ENCODE results near the gene TMTC2. TPM values are rescaled to one million over a fixed set of nuclear protein-coding genes. Genes with fewer than 3 reads are reported as not detected.

Gene TMTC2
- polyA plus RNA-seq, 4 donors = 1.1 to 5.6 (median 2.7) TPM

GRCh38 chr12:83153177-83153576, 466.5 kb downstream of the TMTC2 start:
- DNase-seq (no peak), FAIRE-seq (no peak)
- Histone ChIP-seq H3K4me1 (ENCODE audit: control insufficient read depth in 3 of 3, insufficient read depth in 2 of 3, low read depth in 1 of 3, low read length in 2 of 3) (no peaks in the 10 kb centered on the region), H3K36me3 (ENCODE audit: control insufficient read depth in 3 of 3, insufficient read depth in 2 of 3, low read depth in 1 of 3, low read length in 3 of 3) (no peaks in the 10 kb centered on the region), H3K27me3 (ENCODE audit: control insufficient read depth in 3 of 3, insufficient read depth in 3 of 3, low read length in 3 of 3) (no peaks in the 10 kb centered on the region), H3K27ac (ENCODE audit: low read depth in 1 of 3, low read length in 2 of 3) (no peak overlapping the region), H3K4me3 (ENCODE audit: low read depth in 1 of 3, low read length in 3 of 3) (no peak overlapping the region), H3K9me3 (ENCODE audit: control insufficient read depth in 2 of 2, insufficient read depth in 1 of 2, low read depth in 1 of 2, low read length in 1 of 2) (no peaks in the 10 kb centered on the region)

- WGBS, 3 donors = 29 to 75% (median 55%) methylated on average over 5 of the region's 5 CpGs
- Histone ChIP-seq H3K9me3 (ENCODE audit: control insufficient read depth in 2 of 2, insufficient read depth in 1 of 2, low read depth in 1 of 2, low read length in 1 of 2) (no peaks in the 10 kb centered on the region), H3K27me3 (ENCODE audit: control insufficient read depth in 3 of 3, insufficient read depth in 3 of 3, low read length in 3 of 3) (no peaks in the 10 kb centered on the region)
Observed at GRCh38 chr12:83156815-83157214, 470.1 kb downstream of the TMTC2 start.

GRCh38 chr12:83157604-83158003, 470.9 kb downstream of the TMTC2 start:
- H3K9me3 ChIP-seq (ENCODE audit: control insufficient read depth in 2 of 2, insufficient read depth in 1 of 2, low read depth in 1 of 2, low read length in 1 of 2) = no peaks in the 10 kb centered on the region
- WGBS, 3 donors = 36 to 61% (median 47%) methylated on average over 4 of the region's 4 CpGs
- FAIRE-seq = no peak
- no peak overlapping the region for H3K27ac ChIP-seq (ENCODE audit: low read depth in 1 of 3, low read length in 2 of 3)
- no peaks in the 10 kb centered on the region for H3K4me1 ChIP-seq (ENCODE audit: control insufficient read depth in 3 of 3, insufficient read depth in 2 of 3, low read depth in 1 of 3, low read length in 2 of 3)
- DNase-seq = no peak
- H3K36me3 ChIP-seq (ENCODE audit: control insufficient read depth in 3 of 3, insufficient read depth in 2 of 3, low read depth in 1 of 3, low read length in 3 of 3) = no peaks in the 10 kb centered on the region
- H3K4me3 ChIP-seq (ENCODE audit: low read depth in 1 of 3, low read length in 3 of 3) = no peak overlapping the region
- H3K27me3 ChIP-seq (ENCODE audit: control insufficient read depth in 3 of 3, insufficient read depth in 3 of 3, low read length in 3 of 3) = no peaks in the 10 kb centered on the region

More at GRCh38 chr12:83156815-83157214, 470.1 kb downstream of the TMTC2 start:
- Histone ChIP-seq H3K4me1 (ENCODE audit: control insufficient read depth in 3 of 3, insufficient read depth in 2 of 3, low read depth in 1 of 3, low read length in 2 of 3) (no peaks in the 10 kb centered on the region), H3K36me3 (ENCODE audit: control insufficient read depth in 3 of 3, insufficient read depth in 2 of 3, low read depth in 1 of 3, low read length in 3 of 3) (no peaks in the 10 kb centered on the region), H3K27ac (ENCODE audit: low read depth in 1 of 3, low read length in 2 of 3) (no peak overlapping the region), H3K4me3 (ENCODE audit: low read depth in 1 of 3, low read length in 3 of 3) (peak overlapping the region in 1 of 3 donors; percentile 36)
- DNase-seq (peak in 1 of 2 donors; percentile 40), FAIRE-seq (no peak)

- no peaks in the 10 kb centered on the region for H3K27me3 ChIP-seq (ENCODE audit: control insufficient read depth in 3 of 3, insufficient read depth in 3 of 3, low read length in 3 of 3)
- no peak overlapping the region for H3K4me3 ChIP-seq (ENCODE audit: low read depth in 1 of 3, low read length in 3 of 3)
- DNase-seq (no peak), FAIRE-seq (no peak)
- no peaks in the 10 kb centered on the region for H3K4me1 ChIP-seq (ENCODE audit: control insufficient read depth in 3 of 3, insufficient read depth in 2 of 3, low read depth in 1 of 3, low read length in 2 of 3)
- no peaks in the 10 kb centered on the region for H3K9me3 ChIP-seq (ENCODE audit: control insufficient read depth in 2 of 2, insufficient read depth in 1 of 2, low read depth in 1 of 2, low read length in 1 of 2)
- no peaks in the 10 kb centered on the region for H3K36me3 ChIP-seq (ENCODE audit: control insufficient read depth in 3 of 3, insufficient read depth in 2 of 3, low read depth in 1 of 3, low read length in 3 of 3)
- no peak overlapping the region for H3K27ac ChIP-seq (ENCODE audit: low read depth in 1 of 3, low read length in 2 of 3)
- 75 to 84% (median 75%) methylated on average over 5 of the region's 5 CpGs for WGBS, 3 donors
Observed at GRCh38 chr12:83158613-83159207, 472.0 kb downstream of the TMTC2 start.

- FAIRE-seq (no peak), DNase-seq (no peak)
- no peak overlapping the region for H3K27ac ChIP-seq (ENCODE audit: low read depth in 1 of 3, low read length in 2 of 3)
- no peaks in the 10 kb centered on the region for H3K27me3 ChIP-seq (ENCODE audit: control insufficient read depth in 3 of 3, insufficient read depth in 3 of 3, low read length in 3 of 3)
- no peaks in the 10 kb centered on the region for H3K36me3 ChIP-seq (ENCODE audit: control insufficient read depth in 3 of 3, insufficient read depth in 2 of 3, low read depth in 1 of 3, low read length in 3 of 3)
- H3K9me3 ChIP-seq (ENCODE audit: control insufficient read depth in 2 of 2, insufficient read depth in 1 of 2, low read depth in 1 of 2, low read length in 1 of 2) = no peaks in the 10 kb centered on the region
- H3K4me1 ChIP-seq (ENCODE audit: control insufficient read depth in 3 of 3, insufficient read depth in 2 of 3, low read depth in 1 of 3, low read length in 2 of 3) = no peaks in the 10 kb centered on the region
- WGBS, 3 donors = 87 to 100% (median 94%) methylated on average over 1 of the region's 1 CpG
- H3K4me3 ChIP-seq (ENCODE audit: low read depth in 1 of 3, low read length in 3 of 3) = no peak overlapping the region
Observed at GRCh38 chr12:83161456-83161855, 474.8 kb downstream of the TMTC2 start.

- DNase-seq (no peak), FAIRE-seq (no peak)
- Histone ChIP-seq H3K27ac (ENCODE audit: low read depth in 1 of 3, low read length in 2 of 3) (no peak overlapping the region), H3K9me3 (ENCODE audit: control insufficient read depth in 2 of 2, insufficient read depth in 1 of 2, low read depth in 1 of 2, low read length in 1 of 2) (peaks cover 0 to 1% of the 10 kb centered on the region in 2 donors), H3K27me3 (ENCODE audit: control insufficient read depth in 3 of 3, insufficient read depth in 3 of 3, low read length in 3 of 3) (no peaks in the 10 kb centered on the region), H3K4me1 (ENCODE audit: control insufficient read depth in 3 of 3, insufficient read depth in 2 of 3, low read depth in 1 of 3, low read length in 2 of 3) (peaks cover 0 to 8% (median 0%) of the 10 kb centered on the region in 3 donors), H3K36me3 (ENCODE audit: control insufficient read depth in 3 of 3, insufficient read depth in 2 of 3, low read depth in 1 of 3, low read length in 3 of 3) (no peaks in the 10 kb centered on the region), H3K4me3 (ENCODE audit: low read depth in 1 of 3, low read length in 3 of 3) (no peak overlapping the region)
- 63 to 86% (median 74%) methylated on average over 1 of the region's 1 CpG for WGBS, 3 donors
Observed at GRCh38 chr12:83168751-83169150, 482.0 kb downstream of the TMTC2 start.

- H3K27ac ChIP-seq (ENCODE audit: low read depth in 1 of 3, low read length in 2 of 3) = no peak overlapping the region
- H3K27me3 ChIP-seq (ENCODE audit: control insufficient read depth in 3 of 3, insufficient read depth in 3 of 3, low read length in 3 of 3) = no peaks in the 10 kb centered on the region
- peaks cover 0 to 1% of the 10 kb centered on the region in 2 donors for H3K9me3 ChIP-seq (ENCODE audit: control insufficient read depth in 2 of 2, insufficient read depth in 1 of 2, low read depth in 1 of 2, low read length in 1 of 2)
- FAIRE-seq (no peak), DNase-seq (no peak)
- peaks cover 0 to 8% (median 0%) of the 10 kb centered on the region in 3 donors for H3K4me1 ChIP-seq (ENCODE audit: control insufficient read depth in 3 of 3, insufficient read depth in 2 of 3, low read depth in 1 of 3, low read length in 2 of 3)
- WGBS, 3 donors = 81 to 85% (median 83%) methylated on average over 2 of the region's 2 CpGs
- H3K36me3 ChIP-seq (ENCODE audit: control insufficient read depth in 3 of 3, insufficient read depth in 2 of 3, low read depth in 1 of 3, low read length in 3 of 3) = no peaks in the 10 kb centered on the region
- no peak overlapping the region for H3K4me3 ChIP-seq (ENCODE audit: low read depth in 1 of 3, low read length in 3 of 3)
Observed at GRCh38 chr12:83172441-83172840, 485.7 kb downstream of the TMTC2 start.

- no peaks in the 10 kb centered on the region for H3K27me3 ChIP-seq (ENCODE audit: control insufficient read depth in 3 of 3, insufficient read depth in 3 of 3, low read length in 3 of 3)
- no peak for FAIRE-seq
- WGBS, 3 donors = 73 to 83% (median 82%) methylated on average over 7 of the region's 7 CpGs
Observed at GRCh38 chr12:83172866-83173649, 486.4 kb downstream of the TMTC2 start.

More at GRCh38 chr12:83172866-83173649, 486.4 kb downstream of the TMTC2 start:
- Histone ChIP-seq H3K4me1 (ENCODE audit: control insufficient read depth in 3 of 3, insufficient read depth in 2 of 3, low read depth in 1 of 3, low read length in 2 of 3) (peaks cover 0 to 8% (median 0%) of the 10 kb centered on the region in 3 donors), H3K36me3 (ENCODE audit: control insufficient read depth in 3 of 3, insufficient read depth in 2 of 3, low read depth in 1 of 3, low read length in 3 of 3) (no peaks in the 10 kb centered on the region), H3K27ac (ENCODE audit: low read depth in 1 of 3, low read length in 2 of 3) (no peak overlapping the region), H3K9me3 (ENCODE audit: control insufficient read depth in 2 of 2, insufficient read depth in 1 of 2, low read depth in 1 of 2, low read length in 1 of 2) (no peaks in the 10 kb centered on the region), H3K4me3 (ENCODE audit: low read depth in 1 of 3, low read length in 3 of 3) (no peak overlapping the region)
- no peak for DNase-seq

Data from small intestine (tissue), 7 donors.